Mesothelial cell of epicardium (in vitro differentiated cells): ENCODE results near the gene RCAN2. TPM values are rescaled to one million over a fixed set of nuclear protein-coding genes. Genes with fewer than 3 reads are reported as not detected.

Source experiments
- DNase-seq, 2 experiments: peaks; one replicate each; pipeline ENCODE4 v3.0.0; 2021; ENCODE audit warnings: low spot score in 2 of 2; ENCODE audit not compliant: unreplicated experiment in 2 of 2
- H3K27ac Mint-ChIP-seq: 2 replicates; pipeline ENCODE4 v1.8.0; 2021; ENCODE audit warnings: mixed read lengths
- H3K27me3 Mint-ChIP-seq: 2 replicates; pipeline ENCODE4 v1.8.0; 2021; ENCODE audit warnings: low read depth, mixed read lengths
- H3K36me3 Mint-ChIP-seq: 2 replicates; pipeline ENCODE4 v1.8.0; 2021; ENCODE audit warnings: mixed read lengths
- H3K4me1 Mint-ChIP-seq: 2 replicates; pipeline ENCODE4 v1.8.0; 2021; ENCODE audit warnings: mixed read lengths
- H3K4me3 Mint-ChIP-seq: 2 replicates; pipeline ENCODE4 v1.8.0; 2021; ENCODE audit warnings: mild to moderate bottlenecking, moderate library complexity, mixed read lengths
- H3K9me3 Mint-ChIP-seq: 2 replicates; pipeline ENCODE4 v1.8.0; 2021; ENCODE audit warnings: mixed read lengths
- total RNA-seq: library from RNA; stranded (reverse); gene quantifications from 3 replicates; pipeline ENCODE4 v1.2.1, GENCODE V29; 2021
- TF ChIP-seq, protein P1 (sequence below): fragments of 200-600 bp; sonication (generic); IDR thresholded peaks from one replicate; pipeline ENCODE4 v1.5.0; 2021; ENCODE audit warnings: antibody characterized with exemption; ENCODE audit not compliant: unreplicated experiment

The RCAN2 gene
- total RNA-seq, 1 donor from 2014 or later = 4.0 TPM

DNA sequence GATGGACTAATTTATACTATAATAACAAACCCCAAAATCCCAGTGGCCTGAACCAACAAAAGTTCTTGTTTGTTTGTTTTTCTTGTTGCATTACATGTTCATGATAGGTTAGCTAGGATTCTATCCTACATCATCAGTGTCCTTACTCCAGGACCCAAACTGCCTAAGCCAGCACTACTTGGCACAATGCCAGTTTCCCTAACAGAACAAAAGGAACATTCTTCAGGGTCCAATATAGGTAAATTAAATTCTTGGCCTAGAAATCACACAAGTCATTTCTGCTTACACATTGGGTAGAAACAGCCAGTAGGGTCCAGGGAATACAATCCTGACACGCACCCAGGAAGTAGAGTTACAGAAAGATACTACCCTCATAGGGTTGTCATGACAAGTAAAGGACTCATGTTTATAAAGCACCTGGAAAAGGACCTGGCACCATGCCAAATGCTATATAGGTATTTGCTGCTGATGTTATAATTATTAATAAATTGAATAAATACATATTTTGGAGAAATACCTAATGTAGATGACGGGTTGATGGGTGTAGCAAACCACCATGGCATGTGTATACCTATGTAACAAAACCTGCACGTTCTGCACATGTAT is 38.8 kb downstream of the RCAN2 start:
- TF ChIP-seq, protein P1, sequence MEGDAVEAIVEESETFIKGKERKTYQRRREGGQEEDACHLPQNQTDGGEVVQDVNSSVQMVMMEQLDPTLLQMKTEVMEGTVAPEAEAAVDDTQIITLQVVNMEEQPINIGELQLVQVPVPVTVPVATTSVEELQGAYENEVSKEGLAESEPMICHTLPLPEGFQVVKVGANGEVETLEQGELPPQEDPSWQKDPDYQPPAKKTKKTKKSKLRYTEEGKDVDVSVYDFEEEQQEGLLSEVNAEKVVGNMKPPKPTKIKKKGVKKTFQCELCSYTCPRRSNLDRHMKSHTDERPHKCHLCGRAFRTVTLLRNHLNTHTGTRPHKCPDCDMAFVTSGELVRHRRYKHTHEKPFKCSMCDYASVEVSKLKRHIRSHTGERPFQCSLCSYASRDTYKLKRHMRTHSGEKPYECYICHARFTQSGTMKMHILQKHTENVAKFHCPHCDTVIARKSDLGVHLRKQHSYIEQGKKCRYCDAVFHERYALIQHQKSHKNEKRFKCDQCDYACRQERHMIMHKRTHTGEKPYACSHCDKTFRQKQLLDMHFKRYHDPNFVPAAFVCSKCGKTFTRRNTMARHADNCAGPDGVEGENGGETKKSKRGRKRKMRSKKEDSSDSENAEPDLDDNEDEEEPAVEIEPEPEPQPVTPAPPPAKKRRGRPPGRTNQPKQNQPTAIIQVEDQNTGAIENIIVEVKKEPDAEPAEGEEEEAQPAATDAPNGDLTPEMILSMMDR = no peak
- peaks cover 25% of the 10 kb centered on the region for H3K9me3 Mint-ChIP-seq
- H3K36me3 Mint-ChIP-seq = peaks cover 4% of the 10 kb centered on the region
- H3K27ac Mint-ChIP-seq = no peak overlapping the region
- no peaks in the 10 kb centered on the region for H3K27me3 Mint-ChIP-seq
- H3K4me1 Mint-ChIP-seq = peaks cover 3% of the 10 kb centered on the region
- no peak for DNase-seq
- H3K4me3 Mint-ChIP-seq = no peak overlapping the region

DNA sequence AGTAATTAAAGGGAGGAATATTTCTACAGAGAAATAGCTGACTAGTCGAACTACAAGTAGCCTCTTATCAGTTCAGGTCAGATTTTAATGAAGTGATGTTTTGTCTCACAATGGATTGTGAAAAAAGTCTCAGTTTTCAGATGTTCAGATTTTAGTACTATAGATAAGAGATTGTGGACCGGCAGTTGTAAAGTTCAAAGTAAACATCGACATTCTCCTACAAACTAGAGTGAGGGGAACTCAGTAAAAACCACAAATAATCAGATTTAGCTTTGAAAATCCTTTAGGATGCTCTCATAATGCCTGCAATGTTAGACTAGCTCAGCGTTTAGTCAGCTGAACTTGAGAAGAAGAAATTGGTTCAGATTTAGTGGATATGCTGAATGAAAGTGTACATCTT is 39.9 kb downstream of the RCAN2 start:
- peaks cover 34% of the 10 kb centered on the region for H3K9me3 Mint-ChIP-seq
- no peak for DNase-seq
- H3K4me1 Mint-ChIP-seq = peaks cover 3% of the 10 kb centered on the region
- no peak overlapping the region for H3K4me3 Mint-ChIP-seq
- TF ChIP-seq, protein P1 = no peak
- H3K27ac Mint-ChIP-seq = no peak overlapping the region
- H3K36me3 Mint-ChIP-seq = peaks cover 4% of the 10 kb centered on the region
- no peaks in the 10 kb centered on the region for H3K27me3 Mint-ChIP-seq

- H3K27ac Mint-ChIP-seq = no peak overlapping the region
- TF ChIP-seq, protein P1 = no peak
- no peak overlapping the region for H3K4me3 Mint-ChIP-seq
- H3K36me3 Mint-ChIP-seq = peaks cover 10% of the 10 kb centered on the region
- peaks cover 42% of the 10 kb centered on the region for H3K9me3 Mint-ChIP-seq
- DNase-seq = no peak
- no peaks in the 10 kb centered on the region for H3K4me1 Mint-ChIP-seq
- H3K27me3 Mint-ChIP-seq = no peaks in the 10 kb centered on the region
Measured at GRCh38 chr6:46444772-46445454, 46.3 kb downstream of the RCAN2 start.

DNA sequence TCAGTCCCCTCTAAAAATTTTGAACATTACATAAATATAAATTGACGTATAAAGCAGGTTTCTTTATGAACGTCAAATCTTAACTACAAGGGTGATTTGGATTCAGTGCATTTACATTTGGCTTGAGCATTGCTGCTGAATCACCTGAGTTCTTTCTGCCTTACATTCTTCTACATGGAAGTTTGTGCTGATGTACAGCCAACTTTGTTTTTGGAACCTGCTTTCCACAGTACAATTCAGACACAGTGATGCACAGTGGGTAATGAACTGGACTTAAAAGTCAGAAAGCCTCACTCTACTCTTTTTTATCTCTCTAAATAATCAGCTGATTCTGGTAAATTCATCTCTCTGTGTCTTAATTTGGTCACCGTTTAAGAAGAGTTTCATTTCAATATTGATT is 47.6 kb downstream of the RCAN2 start:
- no peaks in the 10 kb centered on the region for H3K4me1 Mint-ChIP-seq
- TF ChIP-seq, protein P1 = no peak
- no peak for DNase-seq
- H3K27me3 Mint-ChIP-seq = no peaks in the 10 kb centered on the region
- H3K27ac Mint-ChIP-seq = no peak overlapping the region
- peaks cover 35% of the 10 kb centered on the region for H3K9me3 Mint-ChIP-seq
- no peak overlapping the region for H3K4me3 Mint-ChIP-seq
- peaks cover 7% of the 10 kb centered on the region for H3K36me3 Mint-ChIP-seq

DNA sequence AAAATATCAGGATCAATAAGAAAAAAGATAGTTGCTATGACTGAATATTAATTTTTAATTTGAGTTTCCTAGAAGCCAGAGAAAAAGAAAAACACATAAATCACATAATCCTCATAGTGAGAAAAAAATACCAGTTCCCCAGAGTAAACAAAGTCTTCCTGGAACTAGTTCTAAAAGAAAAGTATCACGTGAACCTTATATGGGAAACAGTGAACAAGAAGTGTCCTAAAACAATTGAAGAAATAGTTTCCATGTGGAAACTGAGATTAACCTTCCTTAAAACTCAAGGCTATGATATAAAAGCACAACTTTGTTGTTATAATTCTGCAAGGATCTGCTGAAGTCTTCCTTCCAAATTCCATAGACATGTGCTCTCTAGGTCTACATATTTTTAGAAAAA is 50.6 kb downstream of the RCAN2 start:
- DNase-seq = no peak
- Mint-ChIP-seq H3K4me3 (no peak overlapping the region), H3K27ac (no peak overlapping the region), H3K27me3 (no peaks in the 10 kb centered on the region), H3K36me3 (peaks cover 6% of the 10 kb centered on the region), H3K9me3 (peaks cover 8% of the 10 kb centered on the region), H3K4me1 (no peaks in the 10 kb centered on the region)
- TF ChIP-seq, protein P1 = no peak
